ENCODE data around the gene PSD2. TPM values are rescaled to one million over a fixed set of nuclear protein-coding genes. Genes with fewer than 3 reads are reported as not detected.

Gene PSD2
- total and polyA plus RNA-seq, 2 experiments from 2014 or later = 0.08 to 0.10 TPM

- TF ChIP-seq REST (IDR thresholded peaks at IDR 0.05; ENCODE audit: unreplicated experiment) (no peak), ETS1 (IDR thresholded peaks at IDR 0.05) (no peak)
These were observed 58.5 kb downstream of the PSD2 start (continued) for GRCh38 chr5:139854029-139854605.

- Histone ChIP-seq H3K4me3 (no peak overlapping the region), H3K4me2 (no peak overlapping the region), H3K79me2 (replicated peaks; ENCODE audit: insufficient read depth) (no peaks in the 10 kb centered on the region), H3K36me3 (ENCODE audit: insufficient read depth) (no peaks in the 10 kb centered on the region), H3F3A (replicated peaks; ENCODE audit: low read depth) (no peaks in the 10 kb centered on the region), H3K9me2 (ENCODE audit: insufficient read depth) (no peaks in the 10 kb centered on the region), H3K27ac (ENCODE audit: low read depth) (no peak overlapping the region), H4K20me1 (replicated peaks; ENCODE audit: insufficient read depth) (no peaks in the 10 kb centered on the region), H3K4me1 (ENCODE audit: insufficient read depth) (no peaks in the 10 kb centered on the region), H2AFZ (no peak overlapping the region), H3K27me3 (ENCODE audit: insufficient read depth) (peaks cover 1% of the 10 kb centered on the region; the same call in 1 of the 2 replicates)
- Mint-ChIP-seq H3K4me3 (no peak overlapping the region), H3K36me3 (ENCODE audit: low read depth) (no peaks in the 10 kb centered on the region), H3K27me3 (ENCODE audit: insufficient read depth, low read depth, poor library complexity) (peaks cover 19% of the 10 kb centered on the region), H3K27ac (no peak overlapping the region), H3K4me1 (peaks cover under 1% of the 10 kb centered on the region; the same call in 2 of the 3 replicates), H3K9me3 (no peaks in the 10 kb centered on the region)
- ATAC-seq = no peak
- DNase-seq (ENCODE audit: low spot score) = no peak
- TF ChIP-seq ZNF331 (CRISPR knock-in tag; IDR thresholded peaks at IDR 0.05; ENCODE audit: low read depth) (no peak), ZNF462 (CRISPR knock-in tag; IDR thresholded peaks at IDR 0.05) (no peak), CREB1 (CRISPR knock-in tag; IDR thresholded peaks at IDR 0.05; ENCODE audit: low read depth) (no peak), REST (IDR thresholded peaks at IDR 0.05; ENCODE audit: unreplicated experiment) (no peak), ZNF114 (CRISPR knock-in tag; IDR thresholded peaks at IDR 0.05) (no peak), ETS1 (IDR thresholded peaks at IDR 0.05) (no peak), EZH2 (IDR thresholded peaks at IDR 0.05; ENCODE audit: low read depth, unreplicated experiment) (no peak), EZH2phosphoT487 (IDR thresholded peaks at IDR 0.05; ENCODE audit: unreplicated experiment) (no peak)
These were observed 59.3 kb downstream of the PSD2 start for GRCh38 chr5:139854953-139855352.
